NT2/D1 (cell line): Measurements from ENCODE around the gene TMEM258.

Source experiments
- YY1 ChIP-seq: IDR thresholded peaks from 2 replicates; pipeline ENCODE4 v1.6.1; 2011; ENCODE audit not compliant: insufficient read length, insufficient read depth
- ZNF274 ChIP-seq: IDR thresholded peaks from 2 replicates; pipeline ENCODE4 v1.6.1; 2011; ENCODE audit warnings: mild to moderate bottlenecking, low read depth, low read length

DNA sequence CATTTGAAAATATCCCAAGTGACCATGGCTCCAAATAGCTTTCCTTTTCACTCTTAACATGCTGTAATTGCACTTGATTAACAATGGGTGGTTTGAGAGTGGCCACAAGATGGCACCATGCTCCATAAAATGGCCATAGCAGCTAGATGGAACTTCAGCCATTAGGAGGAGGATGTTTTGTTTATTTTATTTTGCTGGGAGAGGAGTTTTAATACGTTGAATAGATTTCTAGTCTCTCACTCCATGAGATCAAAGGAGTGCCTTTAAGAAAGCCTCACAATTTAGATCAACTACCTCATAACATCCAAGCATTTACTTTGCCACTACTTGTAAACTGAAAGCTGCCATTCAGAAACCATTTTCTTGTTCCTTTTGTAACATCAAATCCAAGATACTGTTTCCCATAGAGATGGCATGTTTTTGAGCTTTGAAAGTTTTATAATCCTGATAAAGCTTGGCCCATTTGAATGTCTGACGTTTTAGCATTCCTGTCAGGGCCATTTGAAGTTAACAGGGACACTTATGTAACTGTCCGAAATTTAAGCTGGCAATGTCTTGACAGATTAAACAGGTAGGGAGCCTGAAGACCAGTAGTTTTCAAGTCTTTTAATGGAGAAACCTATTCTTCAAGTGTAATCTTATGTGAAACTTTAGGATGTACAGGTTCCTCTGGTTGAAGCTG is 5.0 kb upstream of the TMEM258 start:
- TF ChIP-seq YY1 = no peak
- no peak for TF ChIP-seq ZNF274
